ENCODE results near the gene MKLN1. TPM values are rescaled to one million over a fixed set of nuclear protein-coding genes. Genes with fewer than 3 reads are reported as not detected.
"Not testable (repeated sequence)": the region's sequence is repeated elsewhere in the genome, so short reads cannot be mapped to it uniquely, and the experiment has no call there.

Gene MKLN1
- total RNA-seq, 1 donor from 2014 or later = 48.4 TPM

DNA sequence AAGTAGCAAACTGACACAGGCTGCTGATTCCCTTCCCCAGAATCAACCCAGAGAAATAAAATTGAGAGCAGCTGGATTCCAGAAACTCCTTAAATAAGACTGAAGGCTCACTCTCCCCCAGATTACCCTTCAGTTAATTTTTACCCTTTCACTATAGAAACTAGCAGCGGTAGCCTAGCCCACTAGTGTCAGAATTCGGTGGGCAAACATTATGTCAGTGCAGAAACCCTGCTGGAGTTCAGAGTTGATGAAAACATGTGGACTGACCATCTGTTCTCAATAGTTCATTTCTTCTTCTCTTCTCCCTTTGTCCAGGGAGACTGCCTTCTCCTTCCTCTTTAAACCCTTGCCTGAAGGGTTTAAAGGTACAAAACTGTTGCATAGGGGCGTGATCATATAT is 128.7 kb downstream of the MKLN1 start:
- DNase-seq (ENCODE audit: extremely low spot score in 2 of 2) = no peak
- no peaks in the 10 kb centered on the region for H3K4me1 ChIP-seq
- no peaks in the 10 kb centered on the region for H3K9me3 ChIP-seq
- H3K36me3 ChIP-seq = no peaks in the 10 kb centered on the region
- TF ChIP-seq, protein P1, sequence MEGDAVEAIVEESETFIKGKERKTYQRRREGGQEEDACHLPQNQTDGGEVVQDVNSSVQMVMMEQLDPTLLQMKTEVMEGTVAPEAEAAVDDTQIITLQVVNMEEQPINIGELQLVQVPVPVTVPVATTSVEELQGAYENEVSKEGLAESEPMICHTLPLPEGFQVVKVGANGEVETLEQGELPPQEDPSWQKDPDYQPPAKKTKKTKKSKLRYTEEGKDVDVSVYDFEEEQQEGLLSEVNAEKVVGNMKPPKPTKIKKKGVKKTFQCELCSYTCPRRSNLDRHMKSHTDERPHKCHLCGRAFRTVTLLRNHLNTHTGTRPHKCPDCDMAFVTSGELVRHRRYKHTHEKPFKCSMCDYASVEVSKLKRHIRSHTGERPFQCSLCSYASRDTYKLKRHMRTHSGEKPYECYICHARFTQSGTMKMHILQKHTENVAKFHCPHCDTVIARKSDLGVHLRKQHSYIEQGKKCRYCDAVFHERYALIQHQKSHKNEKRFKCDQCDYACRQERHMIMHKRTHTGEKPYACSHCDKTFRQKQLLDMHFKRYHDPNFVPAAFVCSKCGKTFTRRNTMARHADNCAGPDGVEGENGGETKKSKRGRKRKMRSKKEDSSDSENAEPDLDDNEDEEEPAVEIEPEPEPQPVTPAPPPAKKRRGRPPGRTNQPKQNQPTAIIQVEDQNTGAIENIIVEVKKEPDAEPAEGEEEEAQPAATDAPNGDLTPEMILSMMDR (IDR thresholded peaks at IDR 0.05) = no peak
- TF ChIP-seq POLR2A (IDR thresholded peaks at IDR 0.05) (no peak), POLR2AphosphoS5 (IDR thresholded peaks at IDR 0.05; ENCODE audit: insufficient read depth in 1 of 2, low read depth in 1 of 2) (no peak)
- H3K27me3 ChIP-seq = no peaks in the 10 kb centered on the region
- H3K27ac ChIP-seq = no peak overlapping the region
- intact Hi-C loops (cut with DNase I) = no loop called here
- H3K4me3 ChIP-seq = no peak overlapping the region

GRCh38 chr7:131459256-131459655 is 131.6 kb downstream of the MKLN1 start:
- TF ChIP-seq POLR2A (IDR thresholded peaks at IDR 0.05) = no peak
- TF ChIP-seq, protein P1 (IDR thresholded peaks at IDR 0.05) = no peak
- TF ChIP-seq POLR2AphosphoS5 (IDR thresholded peaks at IDR 0.05; ENCODE audit: insufficient read depth in 1 of 2, low read depth in 1 of 2) = no peak
- H3K27me3 ChIP-seq = no peaks in the 10 kb centered on the region
- intact Hi-C loops (cut with DNase I) = no loop called here
- peaks cover 0 to 10% of the 10 kb centered on the region in 2 donors for H3K36me3 ChIP-seq
- H3K4me3 ChIP-seq = no peak overlapping the region
- no peak for DNase-seq (ENCODE audit: extremely low spot score in 2 of 2)
- H3K27ac ChIP-seq = no peak overlapping the region
- no peaks in the 10 kb centered on the region for H3K4me1 ChIP-seq
- no peaks in the 10 kb centered on the region for H3K9me3 ChIP-seq

- intact Hi-C loops (cut with DNase I) = no loop called here
- Histone ChIP-seq H3K36me3 (peaks cover 0 to 30% of the 10 kb centered on the region in 2 donors), H3K27ac (no peak overlapping the region), H3K4me1 (no peaks in the 10 kb centered on the region), H3K9me3 (no peaks in the 10 kb centered on the region), H3K4me3 (no peak overlapping the region), H3K27me3 (no peaks in the 10 kb centered on the region)
- no peak for TF ChIP-seq POLR2A (IDR thresholded peaks at IDR 0.05)
- TF ChIP-seq, protein P1 (IDR thresholded peaks at IDR 0.05) = no peak
- no peak for TF ChIP-seq POLR2AphosphoS5 (IDR thresholded peaks at IDR 0.05; ENCODE audit: insufficient read depth in 1 of 2, low read depth in 1 of 2)
- no peak for DNase-seq (ENCODE audit: extremely low spot score in 2 of 2)
These were observed 134.4 kb downstream of the MKLN1 start for GRCh38 chr7:131462059-131462458.

GRCh38 chr7:131462715-131463114 is 135.0 kb downstream of the MKLN1 start:
- H3K27me3 ChIP-seq; H3K4me3 ChIP-seq; DNase-seq (ENCODE audit: extremely low spot score in 2 of 2); H3K9me3 ChIP-seq; H3K4me1 ChIP-seq; intact Hi-C loops (cut with DNase I); H3K27ac ChIP-seq: not testable (repeated sequence)
- peaks cover 0 to 36% of the 10 kb centered on the region in 2 donors for H3K36me3 ChIP-seq

- Histone ChIP-seq H3K4me1 (no peaks in the 10 kb centered on the region), H3K4me3 (no peak overlapping the region), H3K27me3 (no peaks in the 10 kb centered on the region), H3K27ac (no peak overlapping the region), H3K9me3 (no peaks in the 10 kb centered on the region), H3K36me3 (peaks cover 0 to 61% of the 10 kb centered on the region in 2 donors)
- intact Hi-C loops (cut with DNase I) = no loop called here
- no peak for TF ChIP-seq POLR2AphosphoS5 (IDR thresholded peaks at IDR 0.05; ENCODE audit: insufficient read depth in 1 of 2, low read depth in 1 of 2)
- TF ChIP-seq, protein P1 (IDR thresholded peaks at IDR 0.05) = no peak
- TF ChIP-seq POLR2A (IDR thresholded peaks at IDR 0.05) = no peak
- DNase-seq (ENCODE audit: extremely low spot score in 2 of 2) = no peak
These were observed 139.2 kb downstream of the MKLN1 start for GRCh38 chr7:131466735-131467365.
